Pancreas (tissue), 10 donors: Measurements from ENCODE around the gene SH3RF2. TPM values are rescaled to one million over a fixed set of nuclear protein-coding genes. Genes with fewer than 3 reads are reported as not detected.

Experiments used
- ATAC-seq, 4 donors: fragments of 200-7000 bp; cut with Tn5 transposase; one replicate each; pipeline versions ENCODE4 v1.8.0 to v1.9.1; 2020; ENCODE audit warnings: mild to moderate bottlenecking in 4 of 4, moderate library complexity in 4 of 4
- DNase-seq, 6 donors: peaks; one replicate each; pipeline ENCODE4 v3.0.0-alpha.2; 2020
- FAIRE-seq: peaks from 2 replicates; lab custom pipeline; 2012; peaks lifted over from hg19 to GRCh38; lab: Jason Lieb, UNC
- H3K27ac ChIP-seq, 4 donors: fragments of 200-600 bp; sonication (generic); 1 replicate in 3 of 4; 2 replicates in 1 of 4; pipeline versions ENCODE4 v1.5.0 to v1.8.0; 2020
- H3K27me3 ChIP-seq, 4 donors: fragments of 200-600 bp; one replicate each; pipeline ENCODE4 v1.8.0; 2021
- H3K36me3 ChIP-seq, 3 donors: fragments of 200-600 bp; sonication (generic) in 1 of 3; one replicate each; pipeline versions ENCODE4 v1.5.0 to v1.8.0; 2020 to 2021
- H3K4me1 ChIP-seq, 3 donors: fragments of 200-600 bp; one replicate each; pipeline ENCODE4 v1.8.0; 2021
- H3K4me3 ChIP-seq, 4 donors: fragments of 200-600 bp; sonication (generic) in 2 of 4; one replicate each; pipeline versions ENCODE4 v1.5.0 to v1.8.0; 2020 to 2021
- H3K9me3 ChIP-seq, 4 donors: fragments of 200-600 bp; one replicate each; pipeline ENCODE4 v1.8.0; 2021
- CTCF ChIP-seq, 4 donors: fragments of 200-600 bp; sonication (generic) in 3 of 4; IDR thresholded peaks; one replicate each; pipeline versions ENCODE4 v1.5.0 to v1.8.0; 2021; ENCODE audit warnings: antibody characterized with exemption in 4 of 4
- WGBS, 2 donors: extraction: QIAGEN DNeasy Blood & Tissue Kit; methylation state at CpG; one replicate each; pipeline ENCODE4 v1.1.7; 2013; 5-methylcytosine and 5-hydroxymethylcytosine counted together
- intact Hi-C, 3 donors: fragments of 100-400 bp; cut with DNase I; formaldehyde crosslinking; loops; one replicate each; pipeline versions ENCODE4 v1.11.1 to v1.14.2; 2022
- polyA plus RNA-seq, 2 donors: library from polyadenylated mRNA; stranded (reverse); fragments of 200-250 nt; gene quantifications; one replicate each; pipeline ENCODE4 v1.2.3, GENCODE V29; 2013
- total RNA-seq, 6 donors: library from RNA; stranded (reverse); fragmentation: NEBNext Ultra II Directional in 4 of 6; extraction: Animal tissue kit (Norgen Biotek cat#: 25700) in 4 of 6; gene quantifications; one replicate each; pipeline versions ENCODE4 v1.2.1 to v1.2.4, GENCODE V29; 2021 to 2023
- donor health status: healthy with polysubstance abuse.
- donor health status: DM: no; HTN: no; CAD: no; lungs with moderate emphysema.
- donor health status: DM: no; HTN: no; CAD: no.
- donor health status: control.
- donor health status: control.
- donor health status: Bipolar disorder and iron deficiency.
- donor health status: DM: yes; HTN: yes; CAD: no.
- donor health status: DM: no; HTN: no; CAD: no.
- donor health status: DM: no; HTN: no; CAD: no.
- donor health status: DM: yes; HTN: yes; CAD: no.

SH3RF2 gene
- total and polyA plus RNA-seq, 8 donors = 6.3 to 22.4 (median 12.8) TPM

GRCh38 chr5:146112476-146112875 is 176.1 kb downstream of the SH3RF2 start:
- FAIRE-seq = no peak
- whole genome bisulfite sequencing, 2 donors = 76 to 90% methylated on average over 5 of the region's 5 CpGs
- Histone ChIP-seq H3K36me3 (peaks cover 0 to 14% (median 0%) of the 10 kb centered on the region in 3 donors), H3K4me3 (no peak overlapping the region), H3K27me3 (no peaks in the 10 kb centered on the region), H3K9me3 (no peaks in the 10 kb centered on the region), H3K27ac (no peak overlapping the region), H3K4me1 (peaks cover 0 to 4% (median 0%) of the 10 kb centered on the region in 3 donors)
- intact Hi-C loops = no loop called here
- ATAC-seq = no peak
- TF ChIP-seq CTCF (IDR thresholded peaks at IDR 0.05) = no peak
- no peak for DNase-seq

Other genes starting within 250 kb of the SH3RF2 start
- gene PRELID2, start 101.2 kb upstream of the SH3RF2 start, total RNA-seq = 10 to 100 TPM in 4 of 6 donors, 1 to 10 TPM in 2; 9.7 to 15.2 (median 11.1) TPM
- gene PRELID2, start 101.2 kb upstream of the SH3RF2 start, polyA plus RNA-seq = 1 to 10 TPM; 4.0 to 4.2 TPM
- under 1 TPM in 1 of 6 donors, not detected in 5; 0.12 TPM for gene GRXCR2, start 63.6 kb upstream of the SH3RF2 start, total RNA-seq
- not detected for gene GRXCR2, start 63.6 kb upstream of the SH3RF2 start, polyA plus RNA-seq
- under 1 TPM in 4 of 6 donors, not detected in 2; 0.31 to 0.69 (median 0.46) TPM for gene PLAC8L1, start 169.0 kb downstream of the SH3RF2 start, total RNA-seq
- under 1 TPM; 0.61 to 0.87 TPM for gene PLAC8L1, start 169.0 kb downstream of the SH3RF2 start, polyA plus RNA-seq
- gene LARS1, start 246.1 kb downstream of the SH3RF2 start, total RNA-seq = 10 to 100 TPM; 39.7 to 66.2 (median 60.0) TPM
- 10 to 100 TPM; 29.8 to 64.3 TPM for gene LARS1, start 246.1 kb downstream of the SH3RF2 start, polyA plus RNA-seq